WTC11 (cell line): ENCODE measurements around the gene HINFP. TPM values are rescaled to one million over a fixed set of nuclear protein-coding genes. Genes with fewer than 3 reads are reported as not detected.

Experiments used
- ATAC-seq: fragments of 200-7000 bp; cut with Tn5 transposase; 2 replicates; pipeline ENCODE4 v1.10.0; 2021; ENCODE audit warnings: mild to moderate bottlenecking, moderate library complexity
- CTCF ChIA-PET: fragments of 300-600 bp; sonication (Branson Sonifier 250); formaldehyde crosslinking; loops from one replicate; lab custom pipeline; 2021; ENCODE audit warnings: antibody characterized with exemption; lab: Charles Lee
- POLR2A ChIA-PET: fragments of 350-600 bp; sonication (Branson Sonifier 250); formaldehyde crosslinking; loops from one replicate; lab custom pipeline; 2021; ENCODE audit warnings: antibody characterized with exemption; lab: Charles Lee
- DNase-seq: peaks from one replicate; pipeline ENCODE4 v3.0.0; 2021; ENCODE audit warnings: low spot score
- H3K27ac Mint-ChIP-seq: 2 replicates; pipeline ENCODE4 v1.8.0; 2021; ENCODE audit warnings: mixed read lengths
- H3K27me3 Mint-ChIP-seq: 2 replicates; pipeline ENCODE4 v1.8.0; 2021; ENCODE audit warnings: low read depth, mild to moderate bottlenecking, moderate library complexity, mixed read lengths
- H3K36me3 Mint-ChIP-seq: 2 replicates; pipeline ENCODE4 v1.8.0; 2021; ENCODE audit warnings: mixed read lengths
- H3K4me1 Mint-ChIP-seq: 2 replicates; pipeline ENCODE4 v1.8.0; 2022; ENCODE audit warnings: mixed read lengths
- H3K4me3 Mint-ChIP-seq: 2 replicates; pipeline ENCODE4 v1.8.0; 2021; ENCODE audit warnings: mild to moderate bottlenecking, moderate library complexity, mixed read lengths
- H3K9me3 Mint-ChIP-seq: 2 replicates; pipeline ENCODE4 v1.8.0; 2021; ENCODE audit warnings: mixed read lengths
- CREB1 ChIP-seq: sonication (generic); formaldehyde crosslinking; IDR thresholded peaks from 2 replicates; pipeline ENCODE4 v1.8.0; 2023; ENCODE audit warnings: mild to moderate bottlenecking, missing genetic modification reagents
- ETV6 ChIP-seq: sonication (generic); formaldehyde crosslinking; IDR thresholded peaks from 2 replicates; pipeline ENCODE4 v1.8.1; 2022; ENCODE audit warnings: mild to moderate bottlenecking, missing genetic modification reagents
- FOXJ3 ChIP-seq: sonication (generic); formaldehyde crosslinking; IDR thresholded peaks from 2 replicates; pipeline ENCODE4 v1.9.0; 2021; ENCODE audit warnings: missing genetic modification reagents, mild to moderate bottlenecking, borderline replicate concordance
- FOXP1 ChIP-seq: sonication (generic); formaldehyde crosslinking; IDR thresholded peaks from 2 replicates; pipeline ENCODE4 v1.8.0; 2022; ENCODE audit warnings: missing genetic modification reagents, mild to moderate bottlenecking, moderate library complexity, borderline replicate concordance
- NR3C1 ChIP-seq: sonication (generic); formaldehyde crosslinking; conservative IDR thresholded peaks from 2 replicates; pipeline ENCODE4 v1.8.1; 2023; ENCODE audit warnings: low read depth, mild to moderate bottlenecking, missing genetic modification reagents
- PRRX2 ChIP-seq: fragments of 250-450 bp; sonication (Bioruptor Pico); IDR thresholded peaks from 2 replicates; pipeline ENCODE4 v1.8.0; 2021; ENCODE audit warnings: mild to moderate bottlenecking
- SMAD4 ChIP-seq: sonication (generic); formaldehyde crosslinking; IDR thresholded peaks from 2 replicates; pipeline ENCODE4 v1.8.0; 2022; ENCODE audit warnings: mild to moderate bottlenecking, missing genetic modification reagents
- ZNF232 ChIP-seq: sonication (generic); formaldehyde crosslinking; IDR thresholded peaks from 2 replicates; pipeline ENCODE4 v1.8.0; 2022; ENCODE audit warnings: mild to moderate bottlenecking, missing genetic modification reagents
- ZNF396 ChIP-seq: fragments of 250-450 bp; sonication (Bioruptor Pico); IDR thresholded peaks from 2 replicates; pipeline ENCODE4 v1.8.0; 2021; ENCODE audit warnings: mild to moderate bottlenecking, moderate library complexity, borderline replicate concordance
- ZNF671 ChIP-seq: fragments of 250-450 bp; sonication (Bioruptor Pico); IDR thresholded peaks from 2 replicates; pipeline ENCODE4 v1.8.0; 2021; ENCODE audit warnings: mild to moderate bottlenecking
- total RNA-seq: library from RNA; stranded (reverse); gene quantifications from 3 replicates; pipeline ENCODE4 v1.2.3, GENCODE V29; 2021
- TF ChIP-seq, protein P1 (sequence below): sonication (generic); formaldehyde crosslinking; IDR thresholded peaks from 2 replicates; pipeline ENCODE4 v1.8.1; 2023; ENCODE audit warnings: mild to moderate bottlenecking, missing genetic modification reagents, borderline replicate concordance
- TF ChIP-seq, protein P2 (sequence below): sonication (generic); formaldehyde crosslinking; conservative IDR thresholded peaks from 2 replicates; pipeline ENCODE4 v1.8.1; 2023; ENCODE audit warnings: mild to moderate bottlenecking, low read depth, missing genetic modification reagents, moderate library complexity
- TF ChIP-seq, protein P3 (sequence below): sonication (generic); formaldehyde crosslinking; IDR thresholded peaks from 2 replicates; pipeline ENCODE4 v1.8.1; 2023; ENCODE audit warnings: mild to moderate bottlenecking, moderate library complexity, missing genetic modification reagents
- TF ChIP-seq, protein P4 (sequence below): sonication (generic); formaldehyde crosslinking; IDR thresholded peaks from 2 replicates; pipeline ENCODE4 v1.8.1; 2022; ENCODE audit warnings: low read depth, mild to moderate bottlenecking, moderate library complexity, missing genetic modification reagents, borderline replicate concordance
- TF ChIP-seq, protein P5 (sequence below): sonication (generic); formaldehyde crosslinking; IDR thresholded peaks from 2 replicates; pipeline ENCODE4 v1.8.1; 2022; ENCODE audit warnings: mild to moderate bottlenecking, missing genetic modification reagents, moderate library complexity, borderline replicate concordance
- TF ChIP-seq, protein P6 (sequence below): sonication (generic); formaldehyde crosslinking; IDR thresholded peaks from 2 replicates; pipeline ENCODE4 v1.8.1; 2022; ENCODE audit warnings: missing genetic modification reagents, borderline replicate concordance
- TF ChIP-seq, protein P7 (sequence below): sonication (generic); formaldehyde crosslinking; IDR thresholded peaks from 2 replicates; pipeline ENCODE4 v1.8.0; 2022; ENCODE audit warnings: missing genetic modification reagents

Gene HINFP
- total RNA-seq, 1 experiment from 2014 or later = 35.4 TPM

DNA sequence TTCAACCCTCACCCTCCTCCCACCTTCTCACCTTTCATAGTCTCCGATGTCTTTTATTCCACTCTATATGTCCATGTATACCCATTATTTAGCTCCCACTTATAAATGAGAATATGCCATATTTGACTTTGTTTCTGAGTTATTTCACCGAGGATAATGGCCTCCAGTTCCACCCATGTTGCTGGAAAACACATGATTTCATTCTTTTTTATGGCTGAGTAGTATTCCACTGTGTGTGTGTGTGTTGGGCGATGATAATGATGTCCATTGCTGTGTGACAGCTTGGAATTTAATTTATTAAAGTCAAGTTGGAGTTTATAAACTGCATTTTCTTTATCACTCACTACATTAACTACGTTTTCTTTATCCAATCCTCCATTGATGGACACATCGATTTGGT, 3.2 kb upstream of the HINFP start (continued):
- TF ChIP-seq, protein P1, sequence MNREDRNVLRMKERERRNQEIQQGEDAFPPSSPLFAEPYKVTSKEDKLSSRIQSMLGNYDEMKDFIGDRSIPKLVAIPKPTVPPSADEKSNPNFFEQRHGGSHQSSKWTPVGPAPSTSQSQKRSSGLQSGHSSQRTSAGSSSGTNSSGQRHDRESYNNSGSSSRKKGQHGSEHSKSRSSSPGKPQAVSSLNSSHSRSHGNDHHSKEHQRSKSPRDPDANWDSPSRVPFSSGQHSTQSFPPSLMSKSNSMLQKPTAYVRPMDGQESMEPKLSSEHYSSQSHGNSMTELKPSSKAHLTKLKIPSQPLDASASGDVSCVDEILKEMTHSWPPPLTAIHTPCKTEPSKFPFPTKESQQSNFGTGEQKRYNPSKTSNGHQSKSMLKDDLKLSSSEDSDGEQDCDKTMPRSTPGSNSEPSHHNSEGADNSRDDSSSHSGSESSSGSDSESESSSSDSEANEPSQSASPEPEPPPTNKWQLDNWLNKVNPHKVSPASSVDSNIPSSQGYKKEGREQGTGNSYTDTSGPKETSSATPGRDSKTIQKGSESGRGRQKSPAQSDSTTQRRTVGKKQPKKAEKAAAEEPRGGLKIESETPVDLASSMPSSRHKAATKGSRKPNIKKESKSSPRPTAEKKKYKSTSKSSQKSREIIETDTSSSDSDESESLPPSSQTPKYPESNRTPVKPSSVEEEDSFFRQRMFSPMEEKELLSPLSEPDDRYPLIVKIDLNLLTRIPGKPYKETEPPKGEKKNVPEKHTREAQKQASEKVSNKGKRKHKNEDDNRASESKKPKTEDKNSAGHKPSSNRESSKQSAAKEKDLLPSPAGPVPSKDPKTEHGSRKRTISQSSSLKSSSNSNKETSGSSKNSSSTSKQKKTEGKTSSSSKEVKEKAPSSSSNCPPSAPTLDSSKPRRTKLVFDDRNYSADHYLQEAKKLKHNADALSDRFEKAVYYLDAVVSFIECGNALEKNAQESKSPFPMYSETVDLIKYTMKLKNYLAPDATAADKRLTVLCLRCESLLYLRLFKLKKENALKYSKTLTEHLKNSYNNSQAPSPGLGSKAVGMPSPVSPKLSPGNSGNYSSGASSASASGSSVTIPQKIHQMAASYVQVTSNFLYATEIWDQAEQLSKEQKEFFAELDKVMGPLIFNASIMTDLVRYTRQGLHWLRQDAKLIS = no peak
- no peak for TF ChIP-seq CREB1 (CRISPR knock-in tag)
- TF ChIP-seq, protein P2, sequence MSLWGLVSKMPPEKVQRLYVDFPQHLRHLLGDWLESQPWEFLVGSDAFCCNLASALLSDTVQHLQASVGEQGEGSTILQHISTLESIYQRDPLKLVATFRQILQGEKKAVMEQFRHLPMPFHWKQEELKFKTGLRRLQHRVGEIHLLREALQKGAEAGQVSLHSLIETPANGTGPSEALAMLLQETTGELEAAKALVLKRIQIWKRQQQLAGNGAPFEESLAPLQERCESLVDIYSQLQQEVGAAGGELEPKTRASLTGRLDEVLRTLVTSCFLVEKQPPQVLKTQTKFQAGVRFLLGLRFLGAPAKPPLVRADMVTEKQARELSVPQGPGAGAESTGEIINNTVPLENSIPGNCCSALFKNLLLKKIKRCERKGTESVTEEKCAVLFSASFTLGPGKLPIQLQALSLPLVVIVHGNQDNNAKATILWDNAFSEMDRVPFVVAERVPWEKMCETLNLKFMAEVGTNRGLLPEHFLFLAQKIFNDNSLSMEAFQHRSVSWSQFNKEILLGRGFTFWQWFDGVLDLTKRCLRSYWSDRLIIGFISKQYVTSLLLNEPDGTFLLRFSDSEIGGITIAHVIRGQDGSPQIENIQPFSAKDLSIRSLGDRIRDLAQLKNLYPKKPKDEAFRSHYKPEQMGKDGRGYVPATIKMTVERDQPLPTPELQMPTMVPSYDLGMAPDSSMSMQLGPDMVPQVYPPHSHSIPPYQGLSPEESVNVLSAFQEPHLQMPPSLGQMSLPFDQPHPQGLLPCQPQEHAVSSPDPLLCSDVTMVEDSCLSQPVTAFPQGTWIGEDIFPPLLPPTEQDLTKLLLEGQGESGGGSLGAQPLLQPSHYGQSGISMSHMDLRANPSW (CRISPR knock-in tag) = no peak
- no peak for TF ChIP-seq PRRX2 (CRISPR knock-in tag)
- TF ChIP-seq FOXJ3 (CRISPR knock-in tag) = no peak
- no peak for TF ChIP-seq FOXP1 (CRISPR knock-in tag)
- TF ChIP-seq ZNF232 (CRISPR knock-in tag) = no peak
- TF ChIP-seq, protein P3, sequence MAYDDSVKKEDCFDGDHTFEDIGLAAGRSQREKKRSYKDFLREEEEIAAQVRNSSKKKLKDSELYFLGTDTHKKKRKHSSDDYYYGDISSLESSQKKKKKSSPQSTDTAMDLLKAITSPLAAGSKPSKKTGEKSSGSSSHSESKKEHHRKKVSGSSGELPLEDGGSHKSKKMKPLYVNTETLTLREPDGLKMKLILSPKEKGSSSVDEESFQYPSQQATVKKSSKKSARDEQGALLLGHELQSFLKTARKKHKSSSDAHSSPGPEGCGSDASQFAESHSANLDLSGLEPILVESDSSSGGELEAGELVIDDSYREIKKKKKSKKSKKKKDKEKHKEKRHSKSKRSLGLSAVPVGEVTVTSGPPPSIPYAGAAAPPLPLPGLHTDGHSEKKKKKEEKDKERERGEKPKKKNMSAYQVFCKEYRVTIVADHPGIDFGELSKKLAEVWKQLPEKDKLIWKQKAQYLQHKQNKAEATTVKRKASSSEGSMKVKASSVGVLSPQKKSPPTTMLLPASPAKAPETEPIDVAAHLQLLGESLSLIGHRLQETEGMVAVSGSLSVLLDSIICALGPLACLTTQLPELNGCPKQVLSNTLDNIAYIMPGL (CRISPR knock-in tag) = no peak
- TF ChIP-seq ETV6 = no peak
- TF ChIP-seq ZNF671 = no peak
- TF ChIP-seq, protein P4, sequence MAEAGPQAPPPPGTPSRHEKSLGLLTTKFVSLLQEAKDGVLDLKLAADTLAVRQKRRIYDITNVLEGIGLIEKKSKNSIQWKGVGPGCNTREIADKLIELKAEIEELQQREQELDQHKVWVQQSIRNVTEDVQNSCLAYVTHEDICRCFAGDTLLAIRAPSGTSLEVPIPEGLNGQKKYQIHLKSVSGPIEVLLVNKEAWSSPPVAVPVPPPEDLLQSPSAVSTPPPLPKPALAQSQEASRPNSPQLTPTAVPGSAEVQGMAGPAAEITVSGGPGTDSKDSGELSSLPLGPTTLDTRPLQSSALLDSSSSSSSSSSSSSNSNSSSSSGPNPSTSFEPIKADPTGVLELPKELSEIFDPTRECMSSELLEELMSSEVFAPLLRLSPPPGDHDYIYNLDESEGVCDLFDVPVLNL = no peak
- TF ChIP-seq, protein P5, sequence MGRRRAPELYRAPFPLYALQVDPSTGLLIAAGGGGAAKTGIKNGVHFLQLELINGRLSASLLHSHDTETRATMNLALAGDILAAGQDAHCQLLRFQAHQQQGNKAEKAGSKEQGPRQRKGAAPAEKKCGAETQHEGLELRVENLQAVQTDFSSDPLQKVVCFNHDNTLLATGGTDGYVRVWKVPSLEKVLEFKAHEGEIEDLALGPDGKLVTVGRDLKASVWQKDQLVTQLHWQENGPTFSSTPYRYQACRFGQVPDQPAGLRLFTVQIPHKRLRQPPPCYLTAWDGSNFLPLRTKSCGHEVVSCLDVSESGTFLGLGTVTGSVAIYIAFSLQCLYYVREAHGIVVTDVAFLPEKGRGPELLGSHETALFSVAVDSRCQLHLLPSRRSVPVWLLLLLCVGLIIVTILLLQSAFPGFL = no peak
- TF ChIP-seq, protein P6, sequence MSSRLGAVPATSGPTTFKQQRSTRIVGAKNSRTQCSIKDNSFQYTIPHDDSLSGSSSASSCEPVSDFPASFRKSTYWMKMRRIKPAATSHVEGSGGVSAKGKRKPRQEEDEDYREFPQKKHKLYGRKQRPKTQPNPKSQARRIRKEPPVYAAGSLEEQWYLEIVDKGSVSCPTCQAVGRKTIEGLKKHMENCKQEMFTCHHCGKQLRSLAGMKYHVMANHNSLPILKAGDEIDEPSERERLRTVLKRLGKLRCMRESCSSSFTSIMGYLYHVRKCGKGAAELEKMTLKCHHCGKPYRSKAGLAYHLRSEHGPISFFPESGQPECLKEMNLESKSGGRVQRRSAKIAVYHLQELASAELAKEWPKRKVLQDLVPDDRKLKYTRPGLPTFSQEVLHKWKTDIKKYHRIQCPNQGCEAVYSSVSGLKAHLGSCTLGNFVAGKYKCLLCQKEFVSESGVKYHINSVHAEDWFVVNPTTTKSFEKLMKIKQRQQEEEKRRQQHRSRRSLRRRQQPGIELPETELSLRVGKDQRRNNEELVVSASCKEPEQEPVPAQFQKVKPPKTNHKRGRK = no peak
- TF ChIP-seq SMAD4 (CRISPR knock-in tag) = no peak
- TF ChIP-seq, all 79 proteins: peak for 0

DNA sequence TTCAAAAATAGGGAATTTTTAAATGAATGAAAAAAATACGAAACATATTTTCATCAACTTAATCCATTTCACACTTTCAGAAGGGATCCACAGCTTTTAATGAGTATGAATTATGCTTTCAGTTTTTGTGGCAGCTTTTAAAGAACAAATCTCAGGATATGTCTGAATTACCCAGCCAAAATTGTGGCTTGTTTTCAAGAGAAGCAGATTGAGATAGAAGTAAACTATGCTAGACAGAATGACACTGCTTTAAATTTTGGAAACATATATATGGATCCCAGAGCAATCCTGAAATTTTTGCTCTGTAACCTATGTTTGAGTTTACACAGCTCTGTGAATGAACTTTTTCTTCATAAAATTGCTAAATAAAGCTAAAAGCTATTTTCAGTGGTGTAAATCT, 2.4 kb upstream of the HINFP start:
- ATAC-seq = no peak
- ChIA-PET POLR2A (no interaction called here), CTCF (interaction anchor here (0.8 kb wide), 1 partner anchor 15 kb away, joined by 3 read pairs; no protein-coding TSS in a partner anchor)
- Mint-ChIP-seq H3K4me1 (peaks cover 27% of the 10 kb centered on the region), H3K9me3 (no peaks in the 10 kb centered on the region), H3K27me3 (no peaks in the 10 kb centered on the region; the same call in 1 of the 2 replicates), H3K4me3 (no peak overlapping the region), H3K36me3 (peaks cover 5% of the 10 kb centered on the region; the same call in 1 of the 2 replicates), H3K27ac (no peak overlapping the region)
- DNase-seq = no peak
- TF ChIP-seq, protein P7, sequence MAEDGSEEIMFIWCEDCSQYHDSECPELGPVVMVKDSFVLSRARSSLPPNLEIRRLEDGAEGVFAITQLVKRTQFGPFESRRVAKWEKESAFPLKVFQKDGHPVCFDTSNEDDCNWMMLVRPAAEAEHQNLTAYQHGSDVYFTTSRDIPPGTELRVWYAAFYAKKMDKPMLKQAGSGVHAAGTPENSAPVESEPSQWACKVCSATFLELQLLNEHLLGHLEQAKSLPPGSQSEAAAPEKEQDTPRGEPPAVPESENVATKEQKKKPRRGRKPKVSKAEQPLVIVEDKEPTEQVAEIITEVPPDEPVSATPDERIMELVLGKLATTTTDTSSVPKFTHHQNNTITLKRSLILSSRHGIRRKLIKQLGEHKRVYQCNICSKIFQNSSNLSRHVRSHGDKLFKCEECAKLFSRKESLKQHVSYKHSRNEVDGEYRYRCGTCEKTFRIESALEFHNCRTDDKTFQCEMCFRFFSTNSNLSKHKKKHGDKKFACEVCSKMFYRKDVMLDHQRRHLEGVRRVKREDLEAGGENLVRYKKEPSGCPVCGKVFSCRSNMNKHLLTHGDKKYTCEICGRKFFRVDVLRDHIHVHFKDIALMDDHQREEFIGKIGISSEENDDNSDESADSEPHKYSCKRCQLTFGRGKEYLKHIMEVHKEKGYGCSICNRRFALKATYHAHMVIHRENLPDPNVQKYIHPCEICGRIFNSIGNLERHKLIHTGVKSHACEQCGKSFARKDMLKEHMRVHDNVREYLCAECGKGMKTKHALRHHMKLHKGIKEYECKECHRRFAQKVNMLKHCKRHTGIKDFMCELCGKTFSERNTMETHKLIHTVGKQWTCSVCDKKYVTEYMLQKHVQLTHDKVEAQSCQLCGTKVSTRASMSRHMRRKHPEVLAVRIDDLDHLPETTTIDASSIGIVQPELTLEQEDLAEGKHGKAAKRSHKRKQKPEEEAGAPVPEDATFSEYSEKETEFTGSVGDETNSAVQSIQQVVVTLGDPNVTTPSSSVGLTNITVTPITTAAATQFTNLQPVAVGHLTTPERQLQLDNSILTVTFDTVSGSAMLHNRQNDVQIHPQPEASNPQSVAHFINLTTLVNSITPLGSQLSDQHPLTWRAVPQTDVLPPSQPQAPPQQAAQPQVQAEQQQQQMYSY (CRISPR knock-in tag) = no peak
- TF ChIP-seq ZNF232 (CRISPR knock-in tag) = no peak
- no peak for TF ChIP-seq NR3C1 (CRISPR knock-in tag)
- TF ChIP-seq ZNF671 = no peak
- no peak for TF ChIP-seq ZNF396 (CRISPR knock-in tag)
